NCI-H446 treated with DMSO at 0.1 percent for 48 hours (cell line): ENCODE results near the gene CRISP3.
A peak's percentile ranks its signal among the peaks of the same experiment; 100 is the strongest.
"Not testable (repeated sequence)": the region's sequence is repeated elsewhere in the genome, so short reads cannot be mapped to it uniquely, and the experiment has no call there.

Experiments used
- DNase-seq: peaks from one replicate; lab custom pipeline; 2025; lab: John Stamatoyannopoulos, UW

Gene CRISP3

DNA sequence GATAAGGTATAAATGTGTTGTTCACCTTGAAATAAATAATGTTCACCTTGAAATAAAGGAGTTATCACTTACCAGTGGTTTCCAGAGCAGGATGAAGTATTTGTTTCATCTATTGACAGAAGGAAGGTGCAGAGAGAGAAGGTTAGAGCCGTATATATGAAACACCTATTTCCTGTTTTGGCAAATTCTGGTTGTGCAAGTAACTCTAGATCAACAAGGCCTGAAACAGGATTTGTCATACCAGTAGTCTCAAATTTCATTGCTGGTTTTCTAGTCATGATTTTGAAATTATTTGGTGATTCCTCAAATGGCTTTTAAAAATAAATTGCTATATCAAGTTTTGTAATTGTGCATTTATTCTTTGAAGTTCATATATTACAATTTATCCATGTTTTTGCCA lies at the start of gene CRISP3:
Gene CRISP3, minus strand, starts transcription at position 130 of the 400 bp plus-strand sequence. Its CDS starts 21 bp downstream, at position 109.
- no peak for DNase-seq

DNA sequence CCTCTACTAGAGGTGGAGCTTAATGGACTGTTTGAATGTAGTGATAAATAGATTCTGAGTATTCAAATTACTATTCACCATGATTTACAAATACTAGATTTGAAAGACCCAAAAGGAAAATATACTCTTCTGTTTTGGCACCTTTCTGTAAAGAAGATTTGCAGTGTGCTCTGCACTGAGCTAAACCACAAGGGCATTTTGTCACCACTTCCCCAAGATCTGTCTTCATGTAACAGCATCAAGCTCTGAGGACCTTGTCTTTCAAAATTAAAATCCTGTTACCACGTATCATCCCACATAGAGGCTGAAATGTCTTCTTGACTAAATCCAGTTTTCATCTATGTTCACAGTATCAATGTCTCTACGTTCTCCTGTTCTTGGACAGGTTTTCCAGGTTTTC lies 46.2 kb upstream of the CRISP3 start:
- no peak for DNase-seq

- DNase-seq, result peak; percentile 4
These were observed 43.0 kb upstream of the CRISP3 start, which contains the start of gene PGK2 for GRCh38 chr6:49787176-49787575. Gene PGK2 (minus strand): TSS chr6:49787285. CDS start chr6:49787187, 98 bp downstream.

GRCh38 chr6:49784272-49784671 lies 40.1 kb upstream of the CRISP3 start:
- no peak for DNase-seq

GRCh38 chr6:49782725-49783124 lies 38.5 kb upstream of the CRISP3 start:
- no peak for DNase-seq

DNA sequence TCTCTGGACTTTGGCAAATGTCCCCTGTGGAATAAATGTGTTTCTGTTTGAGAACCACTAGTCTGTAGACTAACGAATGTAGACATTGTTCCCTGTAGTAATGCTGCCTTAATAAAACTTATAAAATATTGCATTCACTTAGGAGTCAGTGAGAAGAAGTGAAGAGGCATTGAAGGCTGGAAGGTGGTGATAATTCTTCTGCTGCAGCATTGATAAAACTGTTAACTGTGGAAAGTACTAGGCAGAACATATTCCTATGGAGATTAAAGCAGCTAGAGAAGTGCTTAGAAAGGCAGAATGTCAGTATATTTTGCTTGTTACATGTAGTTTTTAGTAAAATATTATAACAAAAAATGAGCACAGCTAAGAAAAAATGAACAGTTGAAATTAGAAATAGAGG lies 38.1 kb upstream of the CRISP3 start:
- DNase-seq, result no peak

GRCh38 chr6:49776444-49776843 lies 32.3 kb upstream of the CRISP3 start:
- DNase-seq, result no peak

GRCh38 chr6:49775043-49775442 lies 30.9 kb upstream of the CRISP3 start:
- DNase-seq, result no peak

GRCh38 chr6:49772285-49772684 lies 28.1 kb upstream of the CRISP3 start:
- DNase-seq, result no peak

GRCh38 chr6:49766762-49767161 lies 22.6 kb upstream of the CRISP3 start:
- no peak for DNase-seq

GRCh38 chr6:49764571-49765236 lies 20.5 kb upstream of the CRISP3 start:
- no peak for DNase-seq

DNA sequence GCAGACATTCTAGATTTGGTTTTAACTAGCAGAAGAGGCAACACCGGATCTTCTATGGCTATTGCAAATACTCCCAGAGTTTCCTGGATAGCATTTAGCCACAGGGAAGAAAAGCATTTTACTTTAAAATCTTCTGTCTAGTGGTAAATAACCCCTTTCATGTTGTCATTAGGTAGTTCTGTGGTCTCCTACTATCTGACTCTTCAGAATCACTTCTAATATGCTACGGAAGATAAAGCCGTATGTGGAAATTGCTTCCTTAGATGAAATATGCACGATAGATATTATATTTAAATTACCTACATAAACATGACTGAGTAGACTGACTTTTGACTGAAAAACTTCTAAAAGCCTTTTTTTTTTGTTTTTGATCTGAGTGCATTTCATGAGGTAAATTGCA lies 759 bp downstream of the CRISP3 start:
- DNase-seq, result no peak

GRCh38 chr6:49739423-49739822 lies 4.8 kb downstream of the CRISP3 start:
- no peak for DNase-seq

DNA sequence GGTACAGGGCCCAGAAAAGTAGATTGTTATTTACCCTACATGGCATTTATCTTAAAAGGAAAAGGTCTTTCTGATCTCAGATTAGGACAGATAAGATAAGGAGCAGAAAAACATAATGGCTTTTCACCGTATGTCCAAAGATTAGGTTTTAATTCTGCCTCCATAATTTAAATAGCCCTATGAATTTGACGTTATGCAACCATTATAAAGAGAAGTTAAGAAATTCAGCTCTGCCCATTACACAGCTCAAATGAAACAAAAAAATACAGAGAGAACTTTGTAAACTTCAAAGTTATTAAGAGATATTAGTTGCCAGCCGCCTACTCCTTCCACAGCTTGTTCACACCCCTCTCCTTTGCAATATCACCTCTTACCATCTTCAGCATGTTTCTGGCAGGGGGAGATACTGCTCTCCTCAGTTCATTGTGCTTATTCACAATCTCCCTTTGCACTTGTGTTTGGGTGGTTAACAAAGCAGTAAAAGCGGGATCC lies 8.1 kb downstream of the CRISP3 start:
- no peak for DNase-seq

- DNase-seq, result no peak
These were observed 10.5 kb downstream of the CRISP3 start for GRCh38 chr6:49733680-49734079.

DNA sequence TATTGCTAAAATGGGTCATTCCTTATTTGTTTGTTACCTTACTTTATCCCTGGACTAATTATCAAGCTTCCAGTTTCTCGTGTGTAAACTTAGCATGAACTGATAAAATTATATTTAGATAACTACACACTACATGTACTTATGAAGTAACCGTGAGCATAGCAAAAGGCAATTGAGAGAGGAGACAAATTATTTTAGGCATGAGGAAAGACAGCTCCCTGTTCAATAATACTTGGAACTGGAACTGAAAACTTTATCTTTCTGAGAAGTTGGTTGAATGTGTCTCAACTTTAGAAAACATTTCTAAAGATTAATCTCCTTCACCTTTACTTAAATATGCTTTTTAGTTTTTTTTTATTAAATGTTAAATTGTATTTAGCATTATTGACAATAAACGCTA lies 11.4 kb downstream of the CRISP3 start:
- DNase-seq, result no peak

DNA sequence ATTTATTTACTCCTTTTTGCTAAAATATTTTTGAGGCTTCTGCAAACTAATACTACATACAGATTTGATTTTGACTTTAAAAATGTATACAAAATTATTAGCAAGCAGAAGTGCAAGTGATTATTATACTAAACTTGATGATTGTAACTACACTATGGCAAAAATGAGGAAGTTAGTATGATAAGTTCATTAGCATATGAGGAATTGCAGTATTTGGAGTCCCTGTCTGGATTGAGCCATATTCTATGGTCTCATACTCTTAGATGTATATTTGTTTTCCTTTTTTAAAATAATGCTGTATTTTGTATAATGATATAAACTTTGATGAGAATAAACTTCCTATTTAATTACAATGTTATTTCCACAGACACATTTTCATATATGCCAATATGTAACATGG lies 13.9 kb downstream of the CRISP3 start:
- DNase-seq, result no peak

- DNase-seq, result not testable (repeated sequence)
These were observed 20.3 kb downstream of the CRISP3 start for GRCh38 chr6:49723917-49724316.

- no peak for DNase-seq
These were observed 22.9 kb downstream of the CRISP3 start for GRCh38 chr6:49721297-49721696.

- DNase-seq, result no peak
These were observed 23.8 kb downstream of the CRISP3 start for GRCh38 chr6:49720372-49720771.

DNA sequence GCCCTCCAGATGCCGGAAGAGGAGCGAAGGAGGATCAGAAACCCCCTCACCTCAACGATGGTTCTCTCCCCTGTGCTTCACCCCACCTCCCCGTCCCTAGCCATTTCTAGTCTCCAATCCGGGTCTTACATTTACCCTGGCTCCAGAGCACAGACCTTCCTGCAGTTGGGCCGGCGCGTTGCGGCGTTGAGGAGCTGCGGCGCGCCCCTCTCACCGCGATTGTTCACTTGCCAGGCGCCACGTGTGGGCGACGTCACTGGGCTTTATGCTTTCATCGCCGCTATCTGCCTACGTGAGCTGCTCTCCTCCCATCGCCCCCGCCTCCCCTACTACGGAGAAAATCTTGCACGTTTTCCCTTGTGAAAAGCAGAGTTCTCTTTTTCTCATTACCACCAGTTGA lies 30.8 kb downstream of the CRISP3 start, which contains the start of gene CRISP2:
Gene CRISP2, minus strand, starts transcription at position 198 of the 400 bp plus-strand sequence. CDS start 4,347 bp downstream, outside the sequence.
- no peak for DNase-seq

DNA sequence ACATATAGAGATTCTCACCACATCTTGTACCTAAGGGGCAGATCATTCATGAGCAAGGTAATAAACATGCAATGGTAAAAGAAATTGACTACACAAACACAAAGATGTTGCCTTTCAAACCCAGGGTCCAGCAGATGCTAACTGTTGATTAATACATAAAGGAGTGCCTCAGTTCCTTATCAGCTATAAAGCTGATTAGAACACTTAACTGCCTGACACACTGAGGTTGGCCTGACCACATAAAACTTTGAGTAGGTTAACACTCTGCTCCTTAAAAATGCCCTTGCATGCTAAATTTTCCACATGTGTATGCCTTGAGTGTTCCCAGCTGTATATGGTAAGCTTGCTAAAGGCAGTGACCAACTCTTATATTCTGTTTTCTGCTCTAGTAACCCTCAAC lies 45.7 kb downstream of the CRISP3 start:
- DNase-seq, result no peak

- DNase-seq, result no peak
These were observed 50.7 kb downstream of the CRISP3 start for GRCh38 chr6:49693512-49693911.

DNA sequence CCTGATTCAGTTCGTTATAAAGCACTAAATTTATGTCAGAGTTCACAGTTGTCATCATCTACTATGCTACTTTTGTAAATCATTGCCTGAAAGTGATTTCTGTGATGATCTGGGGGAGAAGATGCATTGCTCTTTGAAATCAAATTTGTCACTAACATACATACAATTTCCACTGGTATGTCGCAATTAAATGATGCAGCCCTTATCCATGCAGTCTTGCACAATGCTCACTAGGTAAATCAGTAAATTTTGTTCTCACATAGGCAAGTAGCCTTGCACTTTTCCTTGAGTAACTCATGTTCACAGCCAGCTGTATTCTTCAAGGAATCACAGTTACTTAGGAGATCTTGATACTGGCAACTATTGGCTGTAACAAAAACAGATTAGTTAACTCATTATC lies 51.7 kb downstream of the CRISP3 start:
- no peak for DNase-seq
